ENCODE measurements around the gene MYO9A.
"Not testable (repeated sequence)": the region's sequence is repeated elsewhere in the genome, so short reads cannot be mapped to it uniquely, and the experiment has no call there.

MYO9A gene

GRCh38 chr15:72136170-72137051, 18.5 kb upstream of the MYO9A start:
- DNase-seq: no peak

DNA sequence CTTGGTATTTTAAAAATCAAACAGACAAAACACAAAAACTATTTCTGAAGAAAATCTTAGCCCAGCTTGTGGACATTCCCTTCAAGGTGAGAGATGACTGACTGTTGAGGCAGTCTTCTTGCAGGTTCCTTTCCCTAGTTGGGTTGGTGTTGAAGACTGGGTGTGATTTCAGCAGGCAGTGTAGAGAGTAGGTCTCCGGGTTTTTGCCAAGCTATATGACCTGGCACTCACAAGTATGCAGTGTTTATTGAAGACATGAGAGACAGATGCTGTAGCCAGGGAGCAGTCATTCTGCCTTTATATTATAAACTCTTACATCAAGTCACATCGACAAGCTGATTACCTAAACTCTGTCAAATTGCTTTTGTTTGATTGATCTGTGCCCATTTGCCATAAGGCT, 17.8 kb upstream of the MYO9A start:
- DNase-seq: no peak

- no peak for DNase-seq
Measured at GRCh38 chr15:72133211-72133610, 15.3 kb upstream of the MYO9A start.

- no peak for DNase-seq
Measured at GRCh38 chr15:72131922-72132321, 14.0 kb upstream of the MYO9A start.

- DNase-seq: no peak
Measured at GRCh38 chr15:72130272-72130671, 12.3 kb upstream of the MYO9A start.

DNA sequence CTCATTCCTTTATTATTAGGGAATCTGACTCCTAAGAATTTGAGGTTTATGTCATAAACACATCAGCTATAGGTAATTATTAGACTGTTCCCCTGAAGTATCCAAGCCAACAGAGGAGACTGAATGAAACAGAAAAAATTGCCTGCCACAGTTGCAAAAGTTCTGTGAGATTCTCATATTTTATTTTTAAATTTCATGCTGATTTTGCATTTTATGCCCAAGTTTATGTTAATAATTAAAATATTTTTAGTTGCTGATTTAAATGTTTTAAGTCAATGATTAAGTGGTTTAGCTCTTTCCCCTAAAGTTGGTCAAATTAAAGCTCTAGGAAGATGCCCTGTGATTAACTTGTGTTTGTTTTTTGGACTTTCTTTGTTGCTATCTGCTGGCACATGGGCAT, 10.4 kb upstream of the MYO9A start:
- DNase-seq: no peak

DNA sequence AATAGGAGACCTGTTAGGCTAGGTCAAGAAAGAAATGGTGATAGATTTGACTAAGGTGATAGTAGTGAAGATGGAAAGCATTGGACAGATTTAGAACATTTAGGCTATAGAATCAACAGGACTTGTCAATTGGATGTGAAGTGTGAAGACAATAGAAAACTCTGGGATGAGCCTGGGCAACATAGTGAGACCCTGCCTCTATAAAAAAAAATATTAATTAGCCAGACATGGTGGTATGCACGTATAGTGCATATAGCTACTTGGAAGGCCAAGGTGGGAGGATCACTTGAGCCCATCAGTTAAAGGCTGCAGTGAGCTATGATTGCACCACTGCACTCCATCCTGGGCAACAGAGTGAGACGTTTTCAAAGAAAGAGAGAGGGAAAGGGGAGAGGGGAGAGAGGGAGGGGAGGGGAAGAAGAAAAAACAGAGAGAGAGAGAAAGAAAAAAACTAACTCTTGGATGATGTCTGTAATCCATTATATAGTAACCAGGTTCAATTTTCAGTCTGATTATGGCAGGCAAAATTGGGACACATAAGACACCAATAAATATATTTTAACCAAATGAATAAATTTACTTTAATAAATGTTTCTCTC, 9.9 kb upstream of the MYO9A start:
- no peak for DNase-seq

- no peak for DNase-seq
Measured at GRCh38 chr15:72124218-72124617, 6.3 kb upstream of the MYO9A start.

DNA sequence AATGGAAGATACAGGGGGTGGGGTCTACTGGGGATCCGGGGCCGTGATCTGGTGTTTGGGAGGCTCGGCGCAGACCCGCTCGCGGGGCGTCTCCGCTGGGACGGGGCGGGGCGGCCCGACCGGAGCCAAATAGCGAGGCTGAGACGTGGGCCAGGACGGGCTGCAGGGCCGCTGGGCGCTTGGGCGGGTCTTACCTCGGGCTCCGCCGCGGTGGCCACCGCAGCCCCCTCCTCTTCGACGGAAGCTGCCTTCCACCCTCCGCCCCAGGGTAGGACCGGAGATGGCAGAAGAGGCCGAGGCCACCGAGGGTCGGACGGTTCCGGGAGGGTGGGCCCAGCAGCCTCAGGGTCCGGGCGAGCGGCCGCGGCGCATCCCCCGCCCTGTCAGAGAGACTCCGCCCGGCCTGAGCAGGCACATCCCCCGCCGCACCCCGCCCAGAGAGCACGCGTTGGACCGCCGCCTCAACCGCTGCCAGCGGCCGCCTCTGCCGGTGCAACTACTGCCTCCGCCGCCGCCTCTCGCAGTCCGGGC, 399 bp downstream of the MYO9A start:
- no peak for DNase-seq

- no peak for DNase-seq
Measured at GRCh38 chr15:72116731-72117485, 1.0 kb downstream of the MYO9A start.

GRCh38 chr15:72113347-72114031, 4.5 kb downstream of the MYO9A start:
- DNase-seq: no peak

GRCh38 chr15:72112805-72113204, 5.1 kb downstream of the MYO9A start:
- no peak for DNase-seq

- no peak for DNase-seq
Measured at GRCh38 chr15:72112116-72112515, 5.8 kb downstream of the MYO9A start.

- DNase-seq: no peak
Measured at GRCh38 chr15:72110355-72110754, 7.6 kb downstream of the MYO9A start.

DNA sequence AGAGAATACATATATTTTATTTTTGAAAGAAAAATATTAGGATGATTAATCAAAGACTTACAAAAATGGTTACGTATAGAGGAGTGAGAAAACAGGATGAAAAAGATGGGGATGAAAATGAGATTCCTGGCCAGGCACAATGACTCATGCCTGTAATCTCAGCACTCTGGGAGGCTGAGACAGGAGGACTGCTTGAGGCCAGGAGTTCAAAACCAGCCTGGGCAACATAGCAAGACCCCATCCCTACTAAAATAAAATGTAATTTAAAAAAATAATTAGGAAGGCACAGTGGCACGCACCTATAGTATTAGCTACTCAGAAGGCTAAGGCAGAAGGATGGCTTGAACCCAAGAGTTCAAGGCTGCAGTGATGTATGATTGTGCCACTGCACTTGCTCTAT, 11.9 kb downstream of the MYO9A start:
- no peak for DNase-seq

GRCh38 chr15:72105111-72105510, 12.8 kb downstream of the MYO9A start:
- DNase-seq: no peak

DNA sequence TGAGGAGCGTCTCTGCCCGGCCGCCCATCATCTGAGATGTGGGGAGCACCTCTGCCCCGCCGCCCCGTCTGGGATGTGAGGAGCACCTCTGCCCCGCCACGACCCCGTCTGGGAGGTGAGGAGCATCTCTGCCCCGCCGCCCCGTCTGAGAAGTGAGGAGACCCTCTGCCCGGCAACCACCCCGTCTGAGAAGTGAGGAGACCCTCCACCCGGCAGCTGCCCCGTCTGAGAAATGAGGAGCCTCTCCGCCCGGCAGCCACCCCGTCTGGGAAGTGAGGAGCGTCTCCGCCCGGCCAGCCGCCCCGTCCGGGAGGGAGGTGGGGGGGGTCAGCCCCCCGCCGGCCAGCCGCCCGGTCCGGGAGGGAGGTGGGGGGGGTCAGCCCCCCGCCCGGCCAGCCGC, 17.4 kb downstream of the MYO9A start:
- DNase-seq: not testable (repeated sequence)

- no peak for DNase-seq
Measured at GRCh38 chr15:72099155-72099554, 18.8 kb downstream of the MYO9A start.

DNA sequence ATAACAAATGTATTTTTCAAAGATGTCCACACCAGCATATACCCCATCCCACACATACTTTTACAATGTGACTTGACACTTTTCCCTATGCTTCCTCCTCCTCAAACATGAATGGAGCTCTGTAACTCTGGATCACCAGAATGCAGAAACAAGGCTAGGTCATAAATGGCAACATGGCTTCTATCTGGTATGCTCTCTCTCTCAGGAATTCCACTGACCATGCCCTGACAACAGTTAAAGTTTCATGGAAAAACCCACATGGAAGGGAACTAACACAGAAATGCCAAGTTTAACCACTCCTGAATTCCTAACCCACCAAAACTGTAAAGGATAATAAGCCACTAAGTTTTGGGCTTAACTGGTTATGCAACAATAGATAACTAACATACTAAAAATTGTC, 19.9 kb downstream of the MYO9A start:
- DNase-seq: no peak

GRCh38 chr15:72096796-72097195, 21.2 kb downstream of the MYO9A start:
- DNase-seq: no peak

- no peak for DNase-seq
Measured at GRCh38 chr15:72092691-72093090, 25.3 kb downstream of the MYO9A start.

DNA sequence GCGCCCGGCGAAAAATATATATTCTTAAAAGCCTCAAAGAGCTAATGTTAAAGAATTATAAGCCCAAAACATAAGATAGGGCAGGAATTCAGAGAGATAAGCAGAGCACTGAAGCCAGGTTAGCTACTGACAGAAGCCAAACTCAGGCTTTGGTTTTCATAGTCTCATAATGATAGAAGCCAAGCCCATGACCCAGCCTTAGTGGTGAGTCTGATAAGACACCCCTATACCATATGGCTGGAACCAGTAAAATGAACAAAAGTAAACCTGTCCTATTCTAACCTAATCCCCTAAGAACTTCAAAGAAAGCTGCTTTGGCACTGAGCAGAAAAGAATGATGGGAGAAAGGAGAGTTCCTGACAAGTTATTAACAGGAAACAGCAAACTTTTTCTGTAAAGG, 25.9 kb downstream of the MYO9A start:
- no peak for DNase-seq
